ENCODE results near the gene NR4A1. TPM values are rescaled to one million over a fixed set of nuclear protein-coding genes. Genes with fewer than 3 reads are reported as not detected.

Gene NR4A1
- total and polyA plus RNA-seq, 9 of the 15 experiments (the other 6 are each of a cell fraction or from before 2014, with no cell fraction given) = 0.07 to 4.7 (median 1.9) TPM; not detected in 1

DNA sequence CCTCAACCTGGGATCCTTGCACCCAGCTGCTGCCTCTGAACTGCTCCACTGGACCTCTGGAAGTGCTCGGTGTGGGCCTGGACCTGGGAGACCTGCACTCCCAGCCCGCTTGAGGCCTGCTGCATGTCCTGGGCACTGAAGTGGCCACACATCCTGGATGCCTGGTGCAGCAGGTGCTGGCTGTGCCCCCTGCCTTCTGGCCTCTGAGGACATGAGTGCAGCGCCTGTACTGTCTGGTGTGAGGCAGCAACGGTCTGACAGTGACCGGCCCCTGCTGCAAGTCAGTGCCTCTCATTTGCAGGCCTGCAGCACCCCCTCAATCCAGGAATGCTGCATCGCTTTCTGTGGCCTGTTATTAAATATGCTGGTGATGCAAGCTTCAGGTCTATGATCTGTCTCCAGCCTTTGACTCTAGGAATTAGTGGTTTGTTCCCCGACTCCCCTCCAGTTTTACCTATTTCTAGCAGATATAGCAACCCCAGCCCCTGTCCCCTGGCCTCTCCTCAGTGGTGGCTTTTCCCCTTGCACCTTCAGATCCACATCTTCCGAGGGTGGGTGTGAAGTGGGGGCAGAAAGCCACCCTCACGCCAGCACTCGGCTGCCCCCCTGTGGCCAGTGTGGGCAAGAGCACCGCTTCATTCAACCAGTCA is 31.9 kb downstream of the NR4A1 start (continued):
- TF ChIP-seq, protein P1, sequence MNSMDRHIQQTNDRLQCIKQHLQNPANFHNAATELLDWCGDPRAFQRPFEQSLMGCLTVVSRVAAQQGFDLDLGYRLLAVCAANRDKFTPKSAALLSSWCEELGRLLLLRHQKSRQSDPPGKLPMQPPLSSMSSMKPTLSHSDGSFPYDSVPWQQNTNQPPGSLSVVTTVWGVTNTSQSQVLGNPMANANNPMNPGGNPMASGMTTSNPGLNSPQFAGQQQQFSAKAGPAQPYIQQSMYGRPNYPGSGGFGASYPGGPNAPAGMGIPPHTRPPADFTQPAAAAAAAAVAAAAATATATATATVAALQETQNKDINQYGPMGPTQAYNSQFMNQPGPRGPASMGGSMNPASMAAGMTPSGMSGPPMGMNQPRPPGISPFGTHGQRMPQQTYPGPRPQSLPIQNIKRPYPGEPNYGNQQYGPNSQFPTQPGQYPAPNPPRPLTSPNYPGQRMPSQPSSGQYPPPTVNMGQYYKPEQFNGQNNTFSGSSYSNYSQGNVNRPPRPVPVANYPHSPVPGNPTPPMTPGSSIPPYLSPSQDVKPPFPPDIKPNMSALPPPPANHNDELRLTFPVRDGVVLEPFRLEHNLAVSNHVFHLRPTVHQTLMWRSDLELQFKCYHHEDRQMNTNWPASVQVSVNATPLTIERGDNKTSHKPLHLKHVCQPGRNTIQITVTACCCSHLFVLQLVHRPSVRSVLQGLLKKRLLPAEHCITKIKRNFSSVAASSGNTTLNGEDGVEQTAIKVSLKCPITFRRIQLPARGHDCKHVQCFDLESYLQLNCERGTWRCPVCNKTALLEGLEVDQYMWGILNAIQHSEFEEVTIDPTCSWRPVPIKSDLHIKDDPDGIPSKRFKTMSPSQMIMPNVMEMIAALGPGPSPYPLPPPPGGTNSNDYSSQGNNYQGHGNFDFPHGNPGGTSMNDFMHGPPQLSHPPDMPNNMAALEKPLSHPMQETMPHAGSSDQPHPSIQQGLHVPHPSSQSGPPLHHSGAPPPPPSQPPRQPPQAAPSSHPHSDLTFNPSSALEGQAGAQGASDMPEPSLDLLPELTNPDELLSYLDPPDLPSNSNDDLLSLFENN (IDR thresholded peaks at IDR 0.05; ENCODE audit: low read depth in 2 of 2, low read length in 2 of 2) = 0 out of 4 replicates have a peak, but pooled peaks of 1 of the 2 experiments have one; percentile 22
- TF ChIP-seq, protein P2, sequence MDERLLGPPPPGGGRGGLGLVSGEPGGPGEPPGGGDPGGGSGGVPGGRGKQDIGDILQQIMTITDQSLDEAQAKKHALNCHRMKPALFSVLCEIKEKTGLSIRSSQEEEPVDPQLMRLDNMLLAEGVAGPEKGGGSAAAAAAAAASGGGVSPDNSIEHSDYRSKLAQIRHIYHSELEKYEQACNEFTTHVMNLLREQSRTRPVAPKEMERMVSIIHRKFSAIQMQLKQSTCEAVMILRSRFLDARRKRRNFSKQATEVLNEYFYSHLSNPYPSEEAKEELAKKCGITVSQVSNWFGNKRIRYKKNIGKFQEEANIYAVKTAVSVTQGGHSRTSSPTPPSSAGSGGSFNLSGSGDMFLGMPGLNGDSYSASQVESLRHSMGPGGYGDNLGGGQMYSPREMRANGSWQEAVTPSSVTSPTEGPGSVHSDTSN (CRISPR knock-in tag; IDR thresholded peaks at IDR 0.05; ENCODE audit: low read depth) = no peak
- TF ChIP-seq, protein P2 (tag; conservative IDR thresholded peaks at IDR 0.05; ENCODE audit: low read depth) = no peak
- TF ChIP-seq EGR1 (conservative IDR thresholded peaks at IDR 0.05) = peak; percentile 62
- TF ChIP-seq, protein P3, sequence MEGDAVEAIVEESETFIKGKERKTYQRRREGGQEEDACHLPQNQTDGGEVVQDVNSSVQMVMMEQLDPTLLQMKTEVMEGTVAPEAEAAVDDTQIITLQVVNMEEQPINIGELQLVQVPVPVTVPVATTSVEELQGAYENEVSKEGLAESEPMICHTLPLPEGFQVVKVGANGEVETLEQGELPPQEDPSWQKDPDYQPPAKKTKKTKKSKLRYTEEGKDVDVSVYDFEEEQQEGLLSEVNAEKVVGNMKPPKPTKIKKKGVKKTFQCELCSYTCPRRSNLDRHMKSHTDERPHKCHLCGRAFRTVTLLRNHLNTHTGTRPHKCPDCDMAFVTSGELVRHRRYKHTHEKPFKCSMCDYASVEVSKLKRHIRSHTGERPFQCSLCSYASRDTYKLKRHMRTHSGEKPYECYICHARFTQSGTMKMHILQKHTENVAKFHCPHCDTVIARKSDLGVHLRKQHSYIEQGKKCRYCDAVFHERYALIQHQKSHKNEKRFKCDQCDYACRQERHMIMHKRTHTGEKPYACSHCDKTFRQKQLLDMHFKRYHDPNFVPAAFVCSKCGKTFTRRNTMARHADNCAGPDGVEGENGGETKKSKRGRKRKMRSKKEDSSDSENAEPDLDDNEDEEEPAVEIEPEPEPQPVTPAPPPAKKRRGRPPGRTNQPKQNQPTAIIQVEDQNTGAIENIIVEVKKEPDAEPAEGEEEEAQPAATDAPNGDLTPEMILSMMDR (IDR thresholded peaks at IDR 0.05 in 2 of 3, conservative IDR thresholded peaks at IDR 0.05 in 1 of 3; ENCODE audit: insufficient read depth in 2 of 3, low read depth in 1 of 3, low read length in 3 of 3) = peak; percentile 94 to 98 (median 95)
- no peak for TF ChIP-seq TAF9B (IDR thresholded peaks at IDR 0.05; ENCODE audit: partially characterized antibody)
- TF ChIP-seq, protein P4, sequence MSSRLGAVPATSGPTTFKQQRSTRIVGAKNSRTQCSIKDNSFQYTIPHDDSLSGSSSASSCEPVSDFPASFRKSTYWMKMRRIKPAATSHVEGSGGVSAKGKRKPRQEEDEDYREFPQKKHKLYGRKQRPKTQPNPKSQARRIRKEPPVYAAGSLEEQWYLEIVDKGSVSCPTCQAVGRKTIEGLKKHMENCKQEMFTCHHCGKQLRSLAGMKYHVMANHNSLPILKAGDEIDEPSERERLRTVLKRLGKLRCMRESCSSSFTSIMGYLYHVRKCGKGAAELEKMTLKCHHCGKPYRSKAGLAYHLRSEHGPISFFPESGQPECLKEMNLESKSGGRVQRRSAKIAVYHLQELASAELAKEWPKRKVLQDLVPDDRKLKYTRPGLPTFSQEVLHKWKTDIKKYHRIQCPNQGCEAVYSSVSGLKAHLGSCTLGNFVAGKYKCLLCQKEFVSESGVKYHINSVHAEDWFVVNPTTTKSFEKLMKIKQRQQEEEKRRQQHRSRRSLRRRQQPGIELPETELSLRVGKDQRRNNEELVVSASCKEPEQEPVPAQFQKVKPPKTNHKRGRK (tag; IDR thresholded peaks at IDR 0.05) = no peak
- TF ChIP-seq ZNF280A (IDR thresholded peaks at IDR 0.05; ENCODE audit: low read depth, partially characterized antibody) = no peak
- TF ChIP-seq ZNF384 (IDR thresholded peaks at IDR 0.05; ENCODE audit: low read depth, low read length) = no peak
- no peak for TF ChIP-seq EP300 (IDR thresholded peaks at IDR 0.05; ENCODE audit: low read length)
- 0 out of 2 replicates have a peak, but pooled peaks have one; percentile 24 for TF ChIP-seq XRCC5 (IDR thresholded peaks at IDR 0.05; ENCODE audit: low read depth, low read length)
- peak; percentile 94 for TF ChIP-seq SMC3 (conservative IDR thresholded peaks at IDR 0.05; ENCODE audit: insufficient read depth, low read depth, low read length)
- peak; percentile 28; the same call in 1 of the 2 replicates for TF ChIP-seq CREM (IDR thresholded peaks at IDR 0.05; ENCODE audit: low read depth)
- no peak for TF ChIP-seq FOXJ2 (tag; IDR thresholded peaks at IDR 0.05)
- TF ChIP-seq RAD51 (IDR thresholded peaks at IDR 0.05; ENCODE audit: borderline replicate concordance, low read depth) = no peak
- no peak for TF ChIP-seq TBL1XR1 (IDR thresholded peaks at IDR 0.05; ENCODE audit: low read length in 2 of 2)

Data from K562 (cell line).